ENCODE data around the gene OR6V1.

The OR6V1 gene, protein sequence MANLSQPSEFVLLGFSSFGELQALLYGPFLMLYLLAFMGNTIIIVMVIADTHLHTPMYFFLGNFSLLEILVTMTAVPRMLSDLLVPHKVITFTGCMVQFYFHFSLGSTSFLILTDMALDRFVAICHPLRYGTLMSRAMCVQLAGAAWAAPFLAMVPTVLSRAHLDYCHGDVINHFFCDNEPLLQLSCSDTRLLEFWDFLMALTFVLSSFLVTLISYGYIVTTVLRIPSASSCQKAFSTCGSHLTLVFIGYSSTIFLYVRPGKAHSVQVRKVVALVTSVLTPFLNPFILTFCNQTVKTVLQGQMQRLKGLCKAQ

DNA sequence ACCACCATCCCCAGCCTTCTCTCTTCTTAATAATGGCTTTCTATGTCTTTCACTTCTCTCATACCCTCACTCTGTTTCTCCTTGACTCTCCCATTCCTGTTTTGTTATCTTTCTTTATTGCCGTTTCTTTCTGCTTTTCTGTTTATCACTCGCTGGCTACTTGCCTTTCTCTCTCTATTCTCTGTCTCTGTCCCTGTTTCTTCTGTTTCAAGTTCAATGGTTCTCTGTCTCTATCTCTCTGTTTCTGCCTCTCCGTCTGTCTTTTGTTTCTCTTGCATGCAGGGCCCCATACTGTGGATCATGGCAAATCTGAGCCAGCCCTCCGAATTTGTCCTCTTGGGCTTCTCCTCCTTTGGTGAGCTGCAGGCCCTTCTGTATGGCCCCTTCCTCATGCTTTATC is at the start of gene OR6V1:
Gene OR6V1 (plus strand): TSS at position 301 of the 400 bp plus-strand sequence. CDS start 0 bp downstream, at position 301.
- no peak within 1 kb of the TSS for H3K4me3 ChIP-seq (replicated peaks; ENCODE audit: low read depth, low read length)
- TF ChIP-seq, protein P1, sequence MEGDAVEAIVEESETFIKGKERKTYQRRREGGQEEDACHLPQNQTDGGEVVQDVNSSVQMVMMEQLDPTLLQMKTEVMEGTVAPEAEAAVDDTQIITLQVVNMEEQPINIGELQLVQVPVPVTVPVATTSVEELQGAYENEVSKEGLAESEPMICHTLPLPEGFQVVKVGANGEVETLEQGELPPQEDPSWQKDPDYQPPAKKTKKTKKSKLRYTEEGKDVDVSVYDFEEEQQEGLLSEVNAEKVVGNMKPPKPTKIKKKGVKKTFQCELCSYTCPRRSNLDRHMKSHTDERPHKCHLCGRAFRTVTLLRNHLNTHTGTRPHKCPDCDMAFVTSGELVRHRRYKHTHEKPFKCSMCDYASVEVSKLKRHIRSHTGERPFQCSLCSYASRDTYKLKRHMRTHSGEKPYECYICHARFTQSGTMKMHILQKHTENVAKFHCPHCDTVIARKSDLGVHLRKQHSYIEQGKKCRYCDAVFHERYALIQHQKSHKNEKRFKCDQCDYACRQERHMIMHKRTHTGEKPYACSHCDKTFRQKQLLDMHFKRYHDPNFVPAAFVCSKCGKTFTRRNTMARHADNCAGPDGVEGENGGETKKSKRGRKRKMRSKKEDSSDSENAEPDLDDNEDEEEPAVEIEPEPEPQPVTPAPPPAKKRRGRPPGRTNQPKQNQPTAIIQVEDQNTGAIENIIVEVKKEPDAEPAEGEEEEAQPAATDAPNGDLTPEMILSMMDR (IDR thresholded peaks at IDR 0.05; ENCODE audit: low read length, missing control alignments), result no peak
- no peak for DNase-seq (ENCODE audit: low read depth)

DNA sequence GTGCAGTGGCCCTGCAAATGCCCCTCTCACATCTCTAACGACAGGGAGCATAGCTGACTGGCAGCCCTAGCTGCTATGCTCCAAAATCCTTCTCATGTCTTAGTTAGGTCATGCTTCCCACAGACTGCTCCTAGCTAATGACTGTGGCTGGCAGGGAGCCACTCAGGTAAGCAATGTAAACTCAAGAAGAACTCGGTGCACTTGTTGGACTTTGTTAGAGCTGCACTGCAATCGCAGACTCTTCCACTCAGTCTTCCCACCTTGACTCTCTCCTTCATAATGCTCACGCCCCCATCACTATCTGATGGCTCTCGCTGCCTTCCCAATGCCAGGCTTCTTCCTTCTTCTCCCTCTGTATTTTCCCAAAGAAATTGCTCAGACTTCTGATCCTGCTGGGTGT is 49.2 kb upstream of the OR6V1 start:
- TF ChIP-seq, protein P1 (IDR thresholded peaks at IDR 0.05; ENCODE audit: low read length, missing control alignments), result no peak
- DNase-seq (ENCODE audit: low read depth), result no peak
- no peak overlapping the region for H3K4me3 ChIP-seq (replicated peaks; ENCODE audit: low read depth, low read length)

DNA sequence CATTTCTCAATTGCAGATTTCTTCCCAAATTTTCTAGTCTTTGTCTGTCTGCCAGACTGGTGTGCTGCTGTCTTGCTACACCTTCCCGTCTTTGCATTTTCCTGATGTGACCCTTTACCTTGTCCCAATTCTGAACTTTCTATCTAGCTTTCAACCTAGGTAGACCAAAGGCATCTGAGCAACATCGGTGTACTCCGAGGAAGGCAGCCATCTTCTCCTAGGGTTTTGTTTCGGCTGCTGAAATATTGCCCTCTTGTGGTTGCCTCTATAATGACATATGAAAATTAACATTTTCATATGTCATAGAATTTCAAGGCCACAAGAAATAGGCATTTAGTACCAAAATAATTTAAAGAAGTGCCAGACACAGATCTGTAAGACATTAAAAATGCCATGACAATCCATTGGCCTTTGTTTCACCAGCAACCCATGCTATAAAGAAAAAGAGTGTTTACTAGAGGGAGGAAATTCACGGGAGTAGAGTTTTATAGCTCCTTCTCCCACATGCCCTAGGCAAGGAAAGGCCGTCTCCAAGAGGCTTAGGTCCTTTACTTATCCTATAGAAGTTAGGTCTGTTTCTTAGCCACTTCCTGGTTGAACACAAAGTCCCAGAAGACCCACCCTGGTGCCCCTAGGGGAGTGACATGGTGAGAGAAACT is 48.6 kb upstream of the OR6V1 start:
- H3K4me3 ChIP-seq (replicated peaks; ENCODE audit: low read depth, low read length), result peak overlapping the region; percentile 27
- DNase-seq (ENCODE audit: low read depth), result peak; percentile 72
- TF ChIP-seq, protein P1 (IDR thresholded peaks at IDR 0.05; ENCODE audit: low read length, missing control alignments), result peak; percentile 75

DNA sequence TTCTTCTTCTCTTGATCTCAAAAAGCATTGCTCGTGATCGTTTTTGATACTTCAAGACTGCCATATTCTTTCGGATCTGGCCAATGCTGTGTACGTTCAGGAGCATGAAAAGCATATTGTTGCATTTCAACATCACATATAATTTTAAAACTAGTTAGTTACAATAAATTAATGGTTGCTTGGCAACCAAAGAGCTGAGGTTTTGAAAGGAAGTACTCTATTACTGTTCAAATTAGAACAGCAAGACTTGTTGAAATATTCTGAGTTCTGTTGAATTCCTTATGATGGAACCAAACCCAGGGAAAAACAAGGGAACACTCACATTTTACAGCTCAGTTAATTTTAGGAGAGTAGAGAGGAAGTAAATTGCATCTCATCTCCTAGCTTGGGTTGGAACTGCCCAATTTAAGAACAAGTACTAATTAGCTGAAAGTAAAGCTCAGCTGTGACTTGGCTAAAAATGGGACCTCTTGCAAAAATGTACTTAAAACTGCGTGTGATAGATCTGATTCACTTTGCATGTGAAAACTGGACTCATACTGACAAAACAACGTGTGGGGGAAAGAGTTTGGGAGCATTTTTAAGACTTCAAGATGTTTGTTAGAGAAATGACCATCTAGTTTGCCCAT is 46.4 kb upstream of the OR6V1 start:
- DNase-seq (ENCODE audit: low read depth), result no peak
- TF ChIP-seq, protein P1 (IDR thresholded peaks at IDR 0.05; ENCODE audit: low read length, missing control alignments), result no peak
- H3K4me3 ChIP-seq (replicated peaks; ENCODE audit: low read depth, low read length), result no peak overlapping the region

DNA sequence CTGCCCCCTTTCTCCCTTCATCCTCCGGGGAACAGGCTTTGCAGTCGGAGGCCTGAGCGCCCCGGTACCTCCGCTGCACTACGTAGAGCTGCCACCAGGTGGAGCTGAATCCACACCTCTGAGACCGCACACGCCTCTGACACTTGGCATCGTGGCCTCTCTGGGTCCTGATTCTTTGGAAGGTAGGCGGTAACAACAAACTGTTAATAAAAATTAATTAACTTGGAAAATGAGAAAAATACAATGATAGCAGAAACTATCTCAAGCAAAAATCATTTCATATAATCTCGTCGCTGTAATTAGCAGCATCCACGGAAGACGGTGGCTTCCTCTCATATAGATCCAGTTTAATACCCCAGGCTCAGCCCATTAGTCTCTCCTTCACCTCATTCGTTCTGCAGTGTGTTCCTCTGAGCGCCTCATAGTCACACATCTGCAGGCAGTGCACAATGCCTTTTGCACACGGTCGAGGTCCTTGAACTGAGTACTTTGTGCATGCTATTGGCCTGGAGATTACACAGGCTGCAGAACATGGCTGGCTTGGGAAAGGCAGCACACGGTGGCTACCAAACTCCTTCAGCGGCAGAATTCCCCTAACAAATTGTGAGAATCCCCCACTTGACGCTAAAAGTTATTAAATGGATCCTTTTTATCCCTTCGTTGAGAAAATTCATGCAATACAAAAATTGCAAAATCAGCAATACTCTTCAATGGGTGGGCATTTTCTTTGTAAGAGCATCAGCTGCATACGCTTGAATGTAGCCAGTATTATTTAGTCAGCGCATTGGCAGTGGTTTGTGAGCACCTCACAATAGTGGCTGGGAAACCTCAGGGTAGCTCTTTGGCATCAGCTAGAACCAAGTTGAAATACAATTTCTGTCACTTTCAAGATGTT is 43.9 kb upstream of the OR6V1 start:
- no peak overlapping the region for H3K4me3 ChIP-seq (replicated peaks; ENCODE audit: low read depth, low read length)
- peak; percentile 78 for DNase-seq (ENCODE audit: low read depth)
- TF ChIP-seq, protein P1 (IDR thresholded peaks at IDR 0.05; ENCODE audit: low read length, missing control alignments), result peak; percentile 95

DNA sequence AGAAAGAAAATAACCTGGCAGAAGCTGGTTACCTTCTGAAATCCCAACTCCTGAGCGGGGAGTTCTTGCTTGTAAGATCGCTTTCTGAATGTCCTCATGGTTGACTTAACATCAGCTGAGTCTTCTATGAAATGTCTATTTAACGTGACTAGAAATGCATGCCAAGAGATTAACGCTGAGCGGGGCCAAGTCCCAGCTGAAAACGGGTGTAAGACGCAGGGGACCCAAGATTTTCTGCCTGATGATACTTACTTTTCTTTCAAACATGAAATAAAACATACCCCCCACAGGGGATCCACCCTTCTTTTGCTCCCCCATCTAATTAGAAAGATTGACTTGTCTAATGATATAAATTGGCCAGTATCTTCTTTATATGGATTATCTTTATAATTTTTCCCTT is 40.1 kb upstream of the OR6V1 start:
- TF ChIP-seq, protein P1 (IDR thresholded peaks at IDR 0.05; ENCODE audit: low read length, missing control alignments), result no peak
- DNase-seq (ENCODE audit: low read depth), result no peak
- no peak overlapping the region for H3K4me3 ChIP-seq (replicated peaks; ENCODE audit: low read depth, low read length)

All from fibroblast of pulmonary artery (primary cell).